Caco-2 (cell line): ENCODE data around the gene RSL24D1. TPM values are rescaled to one million over a fixed set of nuclear protein-coding genes. Genes with fewer than 3 reads are reported as not detected.
A peak's percentile ranks its signal among the peaks of the same experiment; 100 is the strongest.

Experiments used
- BruUV-seq: library from RNA; stranded (reverse); fragments of 400-500 nt; replicated peaks from 2 replicates; lab custom pipeline; 2021; lab: Mats Ljungman, UMichigan
- CTCF ChIA-PET: fragments of 300-600 bp; sonication (Branson Sonifier 250); formaldehyde crosslinking; loops from one replicate; lab custom pipeline; 2022; ENCODE audit warnings: antibody characterized with exemption; lab: Charles Lee
- POLR2A ChIA-PET: fragments of 300-600 bp; sonication (Branson Sonifier 250); formaldehyde crosslinking; loops from one replicate; lab custom pipeline; 2022; ENCODE audit warnings: antibody characterized with exemption; lab: Charles Lee
- DNase-seq, 2 experiments: peaks; one replicate each; pipeline versions ENCODE4 v3.0.0 to v3.0.0-alpha.2; 2020 to 2022
- H3K27me3 ChIP-seq: replicated peaks from 2 replicates; pipeline ENCODE4 v1.6.0; 2011; ENCODE audit warnings: low read length; ENCODE audit not compliant: control insufficient read depth, insufficient read depth
- H3K36me3 ChIP-seq: 2 replicates; pipeline ENCODE4 v1.5.1; 2011; ENCODE audit warnings: low read length; ENCODE audit not compliant: control insufficient read depth, insufficient read depth
- H3K4me1 ChIP-seq: fragments of 250-450 bp; sonication (Bioruptor Pico); 2 replicates; pipeline ENCODE4 v1.5.1; 2020; ENCODE audit warnings: mild to moderate bottlenecking
- H3K4me3 ChIP-seq: 2 replicates; pipeline ENCODE4 v1.5.1; 2011; ENCODE audit warnings: low read depth, mild to moderate bottlenecking, control low read depth, low read length
- H3K9me3 ChIP-seq: fragments of 250-450 bp; sonication (Bioruptor Pico); 2 replicates; pipeline ENCODE4 v1.5.1; 2020; ENCODE audit warnings: mild to moderate bottlenecking, moderate library complexity
- H3K27ac Mint-ChIP-seq: one replicate; pipeline ENCODE4 v1.8.0; 2022; ENCODE audit warnings: mixed read lengths; ENCODE audit not compliant: unreplicated experiment
- H3K27me3 Mint-ChIP-seq: one replicate; pipeline ENCODE4 v1.8.0; 2022; ENCODE audit warnings: mixed read lengths; ENCODE audit not compliant: insufficient read depth, unreplicated experiment
- H3K36me3 Mint-ChIP-seq: one replicate; pipeline ENCODE4 v1.8.0; 2022; ENCODE audit warnings: mild to moderate bottlenecking, mixed read lengths; ENCODE audit not compliant: insufficient read depth, unreplicated experiment
- H3K4me1 Mint-ChIP-seq: one replicate; pipeline ENCODE4 v1.8.0; 2022; ENCODE audit warnings: low read depth, mixed read lengths; ENCODE audit not compliant: unreplicated experiment
- H3K4me3 Mint-ChIP-seq: one replicate; pipeline ENCODE4 v1.8.0; 2022; ENCODE audit warnings: mild to moderate bottlenecking, moderate library complexity, mixed read lengths; ENCODE audit not compliant: unreplicated experiment
- H3K9me3 Mint-ChIP-seq: one replicate; pipeline ENCODE4 v1.8.0; 2022; ENCODE audit warnings: mixed read lengths; ENCODE audit not compliant: unreplicated experiment
- intact Hi-C: fragments of 100-400 bp; cut with micrococcal nuclease; formaldehyde crosslinking; loops from one replicate; pipeline ENCODE4 v1.10.0; 2022; ENCODE audit not compliant: unreplicated experiment
- total RNA-seq: library from RNA; stranded (reverse); gene quantifications from 2 replicates; pipeline ENCODE4 v1.2.3, GENCODE V29; 2022
- TF ChIP-seq, protein P1 (sequence below), 2 experiments: fragments of 200-600 bp in 1 of 2; IDR thresholded peaks; 1 replicate in 1 of 2; 2 replicates in 1 of 2; pipeline versions ENCODE4 v1.5.1 to v1.8.0; 2011 to 2022; ENCODE audit warnings: antibody characterized with exemption in 1 of 2, control low read depth in 1 of 2, inconsistent platforms in 1 of 2, low read depth in 1 of 2, low read length in 1 of 2, mild to moderate bottlenecking in 1 of 2, moderate library complexity in 1 of 2; ENCODE audit not compliant: insufficient read depth in 1 of 2, severe bottlenecking in 1 of 2, unreplicated experiment in 1 of 2

The RSL24D1 gene
- total RNA-seq, 1 experiment from 2014 or later, result 124 TPM

GRCh38 chr15:55234800-55235104 is 38.0 kb upstream of the RSL24D1 start:
- no peaks in the 10 kb centered on the region for H3K27me3 ChIP-seq
- Mint-ChIP-seq H3K36me3 (no peaks in the 10 kb centered on the region), H3K4me3 (peak overlapping the region; percentile 36), H3K4me1 (peaks cover 16% of the 10 kb centered on the region), H3K27ac (no peak overlapping the region), H3K9me3 (no peaks in the 10 kb centered on the region), H3K27me3 (no peaks in the 10 kb centered on the region)
- intact Hi-C loops, result no loop called here
- CTCF ChIA-PET, result no interaction called here
- no TSS peak for BruUV-seq
- no peaks in the 10 kb centered on the region for H3K36me3 ChIP-seq
- POLR2A ChIA-PET, result no interaction called here
- peaks cover 10% of the 10 kb centered on the region for H3K4me1 ChIP-seq
- no peaks in the 10 kb centered on the region for H3K9me3 ChIP-seq
- H3K4me3 ChIP-seq, result no peak overlapping the region
- TF ChIP-seq, protein P1, sequence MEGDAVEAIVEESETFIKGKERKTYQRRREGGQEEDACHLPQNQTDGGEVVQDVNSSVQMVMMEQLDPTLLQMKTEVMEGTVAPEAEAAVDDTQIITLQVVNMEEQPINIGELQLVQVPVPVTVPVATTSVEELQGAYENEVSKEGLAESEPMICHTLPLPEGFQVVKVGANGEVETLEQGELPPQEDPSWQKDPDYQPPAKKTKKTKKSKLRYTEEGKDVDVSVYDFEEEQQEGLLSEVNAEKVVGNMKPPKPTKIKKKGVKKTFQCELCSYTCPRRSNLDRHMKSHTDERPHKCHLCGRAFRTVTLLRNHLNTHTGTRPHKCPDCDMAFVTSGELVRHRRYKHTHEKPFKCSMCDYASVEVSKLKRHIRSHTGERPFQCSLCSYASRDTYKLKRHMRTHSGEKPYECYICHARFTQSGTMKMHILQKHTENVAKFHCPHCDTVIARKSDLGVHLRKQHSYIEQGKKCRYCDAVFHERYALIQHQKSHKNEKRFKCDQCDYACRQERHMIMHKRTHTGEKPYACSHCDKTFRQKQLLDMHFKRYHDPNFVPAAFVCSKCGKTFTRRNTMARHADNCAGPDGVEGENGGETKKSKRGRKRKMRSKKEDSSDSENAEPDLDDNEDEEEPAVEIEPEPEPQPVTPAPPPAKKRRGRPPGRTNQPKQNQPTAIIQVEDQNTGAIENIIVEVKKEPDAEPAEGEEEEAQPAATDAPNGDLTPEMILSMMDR (IDR thresholded peaks at IDR 0.05; ENCODE audit: insufficient read depth in 1 of 2, low read depth in 1 of 2, low read length in 1 of 2, severe bottlenecking in 1 of 2, unreplicated experiment in 1 of 2), result no peak
- no peak for DNase-seq

DNA sequence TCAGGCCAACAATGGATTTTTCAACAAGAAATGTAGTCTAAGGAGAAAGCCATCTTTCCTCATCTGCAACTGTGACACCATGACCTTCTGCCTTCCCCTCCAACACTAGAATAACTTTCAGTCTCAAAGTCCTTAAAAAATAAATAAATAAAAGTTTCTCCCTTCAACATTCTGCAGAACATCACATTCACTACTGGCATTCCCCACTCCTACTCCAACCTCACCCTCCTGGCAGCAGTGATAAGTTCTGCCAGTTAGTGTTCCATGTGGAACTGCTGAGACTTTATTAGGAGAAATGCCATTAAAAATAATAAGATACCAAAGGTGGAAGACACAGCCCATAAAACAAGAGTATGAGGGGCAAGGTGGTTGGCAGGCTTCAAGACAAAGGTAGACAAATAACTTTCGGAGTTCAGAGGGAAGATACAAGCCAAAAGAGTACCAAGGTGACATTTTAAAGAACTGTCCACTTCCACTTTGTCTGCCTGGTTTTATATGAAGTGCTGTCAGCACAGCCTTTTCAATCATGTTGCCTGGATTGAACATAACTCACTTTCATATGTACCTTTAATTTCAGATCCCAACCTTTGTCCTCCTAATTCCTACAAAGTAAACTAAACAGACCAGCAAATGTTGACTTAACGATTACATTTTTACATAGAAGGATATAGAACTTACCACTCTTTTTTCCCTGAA is 37.5 kb upstream of the RSL24D1 start:
- peaks cover 16% of the 10 kb centered on the region for H3K4me1 Mint-ChIP-seq
- CTCF ChIA-PET, result no interaction called here
- no peaks in the 10 kb centered on the region for H3K27me3 Mint-ChIP-seq
- POLR2A ChIA-PET, result no interaction called here
- no peak for DNase-seq
- peak overlapping the region; percentile 46 for H3K27ac Mint-ChIP-seq
- H3K4me3 Mint-ChIP-seq, result peak overlapping the region; percentile 36
- no peaks in the 10 kb centered on the region for H3K36me3 ChIP-seq
- H3K4me1 ChIP-seq, result peaks cover 10% of the 10 kb centered on the region
- H3K36me3 Mint-ChIP-seq, result no peaks in the 10 kb centered on the region
- no peak overlapping the region for H3K4me3 ChIP-seq
- TF ChIP-seq, protein P1 (IDR thresholded peaks at IDR 0.05; ENCODE audit: insufficient read depth in 1 of 2, low read depth in 1 of 2, low read length in 1 of 2, severe bottlenecking in 1 of 2, unreplicated experiment in 1 of 2), result no peak
- no peaks in the 10 kb centered on the region for H3K27me3 ChIP-seq
- intact Hi-C loops, result no loop called here
- BruUV-seq, result no TSS peak
- H3K9me3 Mint-ChIP-seq, result no peaks in the 10 kb centered on the region
- H3K9me3 ChIP-seq, result no peaks in the 10 kb centered on the region

GRCh38 chr15:55231455-55231854 is 34.7 kb upstream of the RSL24D1 start:
- Mint-ChIP-seq H3K4me3 (no peak overlapping the region), H3K27me3 (no peaks in the 10 kb centered on the region), H3K36me3 (no peaks in the 10 kb centered on the region), H3K9me3 (no peaks in the 10 kb centered on the region), H3K4me1 (peaks cover 10% of the 10 kb centered on the region), H3K27ac (no peak overlapping the region)
- no peak for DNase-seq
- Histone ChIP-seq H3K36me3 (no peaks in the 10 kb centered on the region), H3K4me3 (no peak overlapping the region), H3K9me3 (no peaks in the 10 kb centered on the region), H3K4me1 (peaks cover 10% of the 10 kb centered on the region), H3K27me3 (no peaks in the 10 kb centered on the region)
- intact Hi-C loops, result no loop called here
- TF ChIP-seq, protein P1 (IDR thresholded peaks at IDR 0.05; ENCODE audit: insufficient read depth in 1 of 2, low read depth in 1 of 2, low read length in 1 of 2, severe bottlenecking in 1 of 2, unreplicated experiment in 1 of 2), result no peak
- ChIA-PET POLR2A (no interaction called here), CTCF (no interaction called here)
- no TSS peak for BruUV-seq
